ENCODE results near the gene SLC2A5. TPM values are rescaled to one million over a fixed set of nuclear protein-coding genes. Genes with fewer than 3 reads are reported as not detected.
"Not testable (repeated sequence)": the region's sequence is repeated elsewhere in the genome, so short reads cannot be mapped to it uniquely, and the experiment has no call there.

Gene SLC2A5
- total RNA-seq, 2 experiments from 2014 or later, result not detected

DNA sequence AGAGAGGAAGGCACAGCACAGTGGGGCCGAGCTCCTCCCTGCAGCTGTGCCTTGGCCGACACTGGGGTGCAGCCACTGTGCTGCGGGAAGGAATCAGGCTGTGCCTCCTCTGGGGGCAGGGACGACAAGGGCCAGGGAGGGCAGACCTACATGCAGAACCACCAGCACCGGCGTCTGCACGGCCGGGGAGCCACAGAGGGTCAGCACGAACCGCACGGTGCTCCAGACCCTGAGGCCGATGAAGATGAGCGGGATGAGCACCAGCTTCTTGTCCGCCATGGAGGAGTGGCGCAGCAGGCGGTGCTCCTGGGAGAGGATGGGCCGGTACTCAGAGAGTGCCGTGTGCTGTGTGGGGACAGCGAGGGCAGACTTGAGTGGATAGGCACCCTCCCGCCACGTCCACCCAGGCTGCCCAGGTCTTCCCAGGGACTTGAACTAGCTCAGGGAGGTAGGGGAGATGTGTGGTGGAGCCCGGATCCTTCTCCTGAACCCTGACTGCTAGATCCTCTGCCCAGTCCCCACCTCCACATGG lies 36.0 kb upstream of the SLC2A5 start:
- Mint-ChIP-seq H3K4me3 (no peak overlapping the region), H3K36me3 (ENCODE audit: low read depth) (no peaks in the 10 kb centered on the region), H3K9me3 (ENCODE audit: insufficient read depth) (no peaks in the 10 kb centered on the region), H3K27me3 (ENCODE audit: low read depth) (no peaks in the 10 kb centered on the region), H3K27ac (no peak overlapping the region), H3K4me1 (ENCODE audit: low read depth) (no peaks in the 10 kb centered on the region)
- ATAC-seq, result no peak
- POLR2A ChIA-PET, result no interaction called here
- CTCF ChIA-PET, result interaction anchor here (0.8 to 1.9 kb wide), 3 partner anchors 8 to 100 kb away, joined by 3 to 6 read pairs (median 4); no protein-coding TSS in a partner anchor
- DNase-seq, result no peak

DNA sequence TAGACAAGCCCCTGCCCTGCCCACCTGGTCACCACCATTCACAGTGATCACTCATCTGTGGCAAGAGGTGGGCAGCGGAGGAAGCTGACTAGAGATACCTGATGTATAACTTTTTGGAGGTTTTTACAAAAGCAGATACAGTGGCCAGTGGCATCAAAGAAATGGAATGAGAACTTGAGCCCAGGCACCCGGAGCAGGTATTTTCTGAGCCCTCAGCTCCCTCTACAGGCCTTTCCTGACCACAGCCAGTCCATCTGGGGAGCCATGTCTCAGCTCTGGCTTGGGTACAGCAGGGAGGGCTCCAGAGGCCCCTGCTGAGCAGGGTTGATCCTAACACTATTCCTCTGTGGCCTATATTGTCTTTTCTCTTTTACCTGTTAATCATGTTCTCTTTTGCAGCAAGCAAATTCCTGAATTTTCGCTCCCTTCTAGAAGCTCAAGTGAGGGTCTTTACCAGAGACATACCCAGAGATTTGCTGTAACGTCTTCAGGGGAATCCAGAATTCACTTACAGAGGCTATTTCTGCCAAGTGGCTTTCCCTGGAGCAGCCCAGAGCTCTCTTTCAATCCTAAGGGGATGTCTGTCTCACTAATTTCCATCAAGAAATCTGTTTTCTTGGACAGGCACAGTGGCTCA lies 32.2 kb upstream of the SLC2A5 start:
- ChIA-PET POLR2A (no interaction called here), CTCF (interaction anchor here (0.6 to 3.3 kb wide), 13 partner anchors 8 to 244 kb away, joined by 3 to 34 read pairs (median 3); no protein-coding TSS in a partner anchor)
- H3K27me3 Mint-ChIP-seq (ENCODE audit: low read depth), result peaks cover 2% of the 10 kb centered on the region
- no peak overlapping the region for H3K27ac Mint-ChIP-seq
- no peaks in the 10 kb centered on the region for H3K9me3 Mint-ChIP-seq (ENCODE audit: insufficient read depth)
- DNase-seq (peak; percentile 59), ATAC-seq (peak; percentile 79)
- no peak overlapping the region for H3K4me3 Mint-ChIP-seq
- H3K36me3 Mint-ChIP-seq (ENCODE audit: low read depth), result no peaks in the 10 kb centered on the region
- H3K4me1 Mint-ChIP-seq (ENCODE audit: low read depth), result no peaks in the 10 kb centered on the region

DNA sequence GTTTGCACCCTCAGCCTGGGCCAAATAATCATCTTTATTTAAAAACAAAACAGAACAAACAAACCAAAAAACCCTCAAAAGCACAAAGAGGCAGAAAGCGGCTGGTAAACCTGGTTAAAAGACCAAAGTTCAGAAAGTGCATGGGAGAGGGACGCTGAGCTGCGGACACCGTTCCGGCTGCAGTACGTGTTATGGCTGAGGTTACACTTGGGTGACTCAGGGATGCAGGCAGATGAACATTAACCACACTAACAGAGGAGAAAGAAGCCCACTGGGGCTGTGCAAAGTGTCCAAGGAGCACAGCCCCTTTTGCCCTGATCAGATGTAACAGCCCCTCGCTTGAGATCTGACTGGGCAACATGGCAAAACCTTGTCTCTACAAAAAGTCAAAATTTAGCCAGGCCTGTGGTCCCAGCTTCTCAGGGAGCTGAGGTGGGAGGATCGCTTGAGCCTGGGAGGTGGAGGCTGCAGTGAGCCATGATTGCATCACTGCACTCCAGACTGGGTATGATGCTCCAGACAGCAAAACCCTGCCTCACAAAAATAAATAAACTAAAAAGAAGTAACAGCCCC lies 31.1 kb upstream of the SLC2A5 start:
- Mint-ChIP-seq H3K27ac (no peak overlapping the region), H3K27me3 (ENCODE audit: low read depth) (peaks cover 7% of the 10 kb centered on the region), H3K4me3 (no peak overlapping the region), H3K36me3 (ENCODE audit: low read depth) (no peaks in the 10 kb centered on the region), H3K4me1 (ENCODE audit: low read depth) (no peaks in the 10 kb centered on the region), H3K9me3 (ENCODE audit: insufficient read depth) (no peaks in the 10 kb centered on the region)
- ChIA-PET CTCF (interaction anchor here (1.1 to 3.3 kb wide), 7 partner anchors 10 to 240 kb away, joined by 3 to 34 read pairs (median 4); no protein-coding TSS in a partner anchor), POLR2A (no interaction called here)
- no peak for DNase-seq
- no peak for ATAC-seq

DNA sequence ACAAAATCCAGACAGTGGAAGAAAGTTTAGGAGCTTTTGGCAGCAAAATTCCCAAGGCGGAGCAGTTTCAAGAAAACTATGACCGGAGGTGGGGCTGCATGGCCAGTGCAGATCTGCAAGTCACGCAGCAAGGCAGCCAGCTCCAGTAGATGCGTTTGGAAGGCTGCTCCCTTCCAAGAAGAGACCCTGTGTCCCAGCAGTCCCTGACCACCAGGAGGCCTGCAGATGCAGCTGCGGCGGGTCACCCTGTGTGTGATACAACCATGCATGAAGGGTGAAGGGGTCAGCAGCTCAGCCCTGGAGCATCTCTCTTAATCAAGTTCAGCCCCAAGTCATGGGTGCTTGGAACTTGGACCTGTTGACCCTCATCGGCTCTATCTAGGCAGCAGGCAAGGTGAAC lies 30.1 kb upstream of the SLC2A5 start:
- POLR2A ChIA-PET, result no interaction called here
- CTCF ChIA-PET, result interaction anchor here (1.0 to 1.3 kb wide), 2 partner anchors 137 to 219 kb away, joined by 3 read pairs; no protein-coding TSS in a partner anchor
- Mint-ChIP-seq H3K4me1 (ENCODE audit: low read depth) (no peaks in the 10 kb centered on the region), H3K27me3 (ENCODE audit: low read depth) (peaks cover 13% of the 10 kb centered on the region), H3K9me3 (ENCODE audit: insufficient read depth) (no peaks in the 10 kb centered on the region), H3K27ac (no peak overlapping the region), H3K4me3 (no peak overlapping the region), H3K36me3 (ENCODE audit: low read depth) (no peaks in the 10 kb centered on the region)
- ATAC-seq (no peak), DNase-seq (no peak)

DNA sequence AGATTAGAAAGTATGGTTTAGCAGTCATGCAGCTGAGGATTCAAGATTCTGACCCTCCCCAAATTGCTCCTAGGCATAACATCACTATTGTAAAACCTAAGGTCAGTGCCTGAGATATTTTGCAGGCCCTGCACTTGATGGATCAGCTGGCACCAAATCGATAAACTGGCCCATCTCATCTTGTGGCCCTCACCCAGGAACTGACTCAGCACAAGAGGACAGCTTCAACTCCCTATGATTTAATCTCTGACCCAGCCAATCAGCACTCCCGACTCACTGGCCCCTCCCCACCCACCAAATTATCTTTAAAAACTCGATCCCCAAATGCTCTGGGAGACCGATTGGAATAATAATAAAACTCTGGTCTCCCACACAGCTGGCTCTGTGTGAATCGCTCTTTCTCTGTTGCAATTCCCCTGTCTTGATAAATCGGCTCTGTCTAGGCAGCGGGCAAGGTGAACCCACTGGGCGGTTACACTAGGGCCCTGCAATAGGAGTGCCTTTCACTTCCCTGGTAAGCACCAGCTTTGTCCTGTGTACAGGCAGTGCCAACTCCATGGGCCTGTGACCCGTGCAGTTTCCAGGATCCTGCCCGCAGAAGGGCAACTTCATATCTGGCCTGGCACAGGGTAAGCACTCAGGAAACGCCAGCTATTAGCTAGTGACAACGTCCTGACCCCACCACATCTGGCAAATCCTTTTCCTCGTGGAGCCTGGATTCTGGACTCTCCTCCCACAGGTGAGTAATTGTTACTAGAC lies 28.7 kb upstream of the SLC2A5 start:
- Mint-ChIP-seq H3K4me1 (ENCODE audit: low read depth) (no peaks in the 10 kb centered on the region), H3K27me3 (ENCODE audit: low read depth) (peaks cover 14% of the 10 kb centered on the region), H3K9me3 (ENCODE audit: insufficient read depth) (no peaks in the 10 kb centered on the region), H3K4me3 (no peak overlapping the region), H3K36me3 (ENCODE audit: low read depth) (no peaks in the 10 kb centered on the region), H3K27ac (no peak overlapping the region)
- POLR2A ChIA-PET, result no interaction called here
- CTCF ChIA-PET, result interaction anchor here (0.8 kb wide), 1 partner anchor 110 kb away, joined by 4 read pairs; no protein-coding TSS in a partner anchor
- no peak for DNase-seq
- no peak for ATAC-seq

DNA sequence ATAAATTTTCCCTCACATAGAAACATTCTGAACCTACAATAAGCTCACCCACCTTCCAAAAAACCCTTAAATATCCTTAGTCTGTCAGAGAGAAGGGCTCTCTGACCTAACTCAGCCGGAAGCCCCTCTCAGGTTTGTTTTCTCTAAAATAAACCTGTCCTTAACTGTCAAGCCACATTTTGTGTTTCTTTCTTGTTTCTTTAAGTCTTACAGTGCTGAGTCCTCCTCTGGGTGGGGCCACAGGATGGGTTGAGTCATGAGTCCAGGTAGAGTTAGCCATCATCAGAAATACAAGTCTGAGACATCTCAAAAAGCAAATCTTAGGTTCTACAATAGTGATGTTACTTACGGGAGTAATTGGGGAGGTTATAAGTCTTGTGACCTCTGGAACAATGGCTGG lies 26.4 kb upstream of the SLC2A5 start:
- H3K36me3 Mint-ChIP-seq (ENCODE audit: low read depth), result no peaks in the 10 kb centered on the region
- H3K4me1 Mint-ChIP-seq (ENCODE audit: low read depth), result no peaks in the 10 kb centered on the region
- ChIA-PET CTCF (interaction anchor here (2.1 kb wide), 1 partner anchor 15 kb away, joined by 7 read pairs; no protein-coding TSS in a partner anchor), POLR2A (no interaction called here)
- H3K9me3 Mint-ChIP-seq (ENCODE audit: insufficient read depth), result no peaks in the 10 kb centered on the region
- no peak overlapping the region for H3K27ac Mint-ChIP-seq
- DNase-seq, result no peak
- H3K27me3 Mint-ChIP-seq (ENCODE audit: low read depth), result peaks cover 14% of the 10 kb centered on the region
- no peak for ATAC-seq
- no peak overlapping the region for H3K4me3 Mint-ChIP-seq

DNA sequence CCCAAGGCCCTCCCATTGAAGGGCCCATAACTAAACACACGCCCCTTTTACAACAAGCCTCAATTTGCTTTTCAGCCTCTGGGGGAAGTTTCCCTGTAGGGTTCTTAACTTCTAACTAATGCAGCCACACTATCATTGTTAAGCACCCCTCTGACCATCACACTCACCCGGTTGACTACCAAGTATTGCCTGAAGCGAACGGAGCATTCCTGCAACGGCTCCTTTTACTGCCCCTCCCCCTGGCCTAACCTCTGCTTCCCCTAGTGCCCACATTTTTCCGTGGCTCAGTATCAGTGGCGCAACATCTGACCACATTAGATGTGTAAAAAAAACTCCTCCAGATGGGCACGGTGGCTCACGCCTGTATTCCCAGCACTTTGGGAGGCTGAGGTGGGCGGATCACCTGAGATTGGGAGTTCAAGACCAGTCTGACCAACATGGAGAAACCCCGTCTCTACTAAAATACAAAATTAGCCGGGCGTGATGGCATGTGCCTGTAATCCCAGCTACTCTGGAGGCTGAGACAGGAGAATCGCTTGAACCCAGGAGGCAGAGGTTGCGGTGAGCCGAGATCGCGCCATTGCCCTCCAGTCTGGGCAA lies 24.7 kb upstream of the SLC2A5 start:
- CTCF ChIA-PET, result interaction anchor here (1.0 to 1.5 kb wide), 2 partner anchors 8 to 89 kb away, joined by 3 to 4 read pairs; no protein-coding TSS in a partner anchor
- DNase-seq; H3K27ac Mint-ChIP-seq; H3K4me1 Mint-ChIP-seq (ENCODE audit: low read depth); H3K9me3 Mint-ChIP-seq (ENCODE audit: insufficient read depth); H3K36me3 Mint-ChIP-seq (ENCODE audit: low read depth); POLR2A ChIA-PET; H3K4me3 Mint-ChIP-seq; ATAC-seq: not testable (repeated sequence)
- peaks cover 16% of the 10 kb centered on the region for H3K27me3 Mint-ChIP-seq (ENCODE audit: low read depth)

DNA sequence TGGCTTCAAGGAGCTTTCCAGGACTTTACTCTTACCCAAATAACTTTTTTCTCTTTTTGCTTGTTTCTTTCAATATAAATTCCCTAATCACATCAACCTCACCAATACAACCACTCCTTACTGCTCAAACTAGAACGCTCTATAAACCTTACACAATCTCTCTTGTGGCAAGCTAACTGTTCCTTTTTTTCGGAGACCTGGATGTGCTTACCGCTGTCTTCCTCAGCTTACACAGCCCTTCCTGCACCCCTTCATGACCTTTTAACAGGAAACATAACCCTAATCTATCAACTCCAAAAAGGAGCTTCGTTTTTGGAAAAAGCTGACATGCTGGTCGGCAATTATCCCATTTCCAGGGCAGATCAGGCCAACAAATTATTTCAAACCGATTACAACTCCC lies 24.1 kb upstream of the SLC2A5 start:
- no peak overlapping the region for H3K27ac Mint-ChIP-seq
- H3K4me3 Mint-ChIP-seq, result no peak overlapping the region
- peaks cover 18% of the 10 kb centered on the region for H3K27me3 Mint-ChIP-seq (ENCODE audit: low read depth)
- ATAC-seq, result no peak
- no peaks in the 10 kb centered on the region for H3K4me1 Mint-ChIP-seq (ENCODE audit: low read depth)
- ChIA-PET CTCF (interaction anchor here (1.0 kb wide), 1 partner anchor 8 kb away, joined by 3 read pairs; no protein-coding TSS in a partner anchor), POLR2A (no interaction called here)
- H3K9me3 Mint-ChIP-seq (ENCODE audit: insufficient read depth), result no peaks in the 10 kb centered on the region
- DNase-seq, result no peak
- H3K36me3 Mint-ChIP-seq (ENCODE audit: low read depth), result no peaks in the 10 kb centered on the region

DNA sequence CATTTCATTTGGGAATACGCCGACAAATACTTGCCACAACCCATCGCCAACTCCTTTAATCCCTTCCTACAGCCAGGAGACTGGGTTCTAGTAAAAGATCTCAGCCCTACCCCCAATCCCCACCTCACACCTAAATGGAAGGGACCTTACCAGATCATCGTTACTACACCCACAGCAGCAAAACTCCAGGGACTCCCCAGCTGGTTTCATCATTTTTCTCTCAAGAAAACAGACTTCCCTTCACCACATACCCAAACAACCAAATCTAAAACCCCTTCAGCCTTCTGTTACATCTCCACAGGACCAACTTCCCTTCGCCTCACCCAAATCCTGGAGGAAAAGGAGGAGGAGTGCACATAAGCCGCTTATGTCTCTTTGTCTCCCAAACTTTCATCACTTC lies 23.7 kb upstream of the SLC2A5 start:
- DNase-seq, result no peak
- no peaks in the 10 kb centered on the region for H3K9me3 Mint-ChIP-seq (ENCODE audit: insufficient read depth)
- POLR2A ChIA-PET, result no interaction called here
- no peaks in the 10 kb centered on the region for H3K4me1 Mint-ChIP-seq (ENCODE audit: low read depth)
- no peak for ATAC-seq
- no peak overlapping the region for H3K27ac Mint-ChIP-seq
- H3K27me3 Mint-ChIP-seq (ENCODE audit: low read depth), result peaks cover 20% of the 10 kb centered on the region
- CTCF ChIA-PET, result interaction anchor here (0.7 to 1.0 kb wide), 2 partner anchors 9 to 18 kb away, joined by 3 read pairs; no protein-coding TSS in a partner anchor
- no peaks in the 10 kb centered on the region for H3K36me3 Mint-ChIP-seq (ENCODE audit: low read depth)
- H3K4me3 Mint-ChIP-seq, result no peak overlapping the region

DNA sequence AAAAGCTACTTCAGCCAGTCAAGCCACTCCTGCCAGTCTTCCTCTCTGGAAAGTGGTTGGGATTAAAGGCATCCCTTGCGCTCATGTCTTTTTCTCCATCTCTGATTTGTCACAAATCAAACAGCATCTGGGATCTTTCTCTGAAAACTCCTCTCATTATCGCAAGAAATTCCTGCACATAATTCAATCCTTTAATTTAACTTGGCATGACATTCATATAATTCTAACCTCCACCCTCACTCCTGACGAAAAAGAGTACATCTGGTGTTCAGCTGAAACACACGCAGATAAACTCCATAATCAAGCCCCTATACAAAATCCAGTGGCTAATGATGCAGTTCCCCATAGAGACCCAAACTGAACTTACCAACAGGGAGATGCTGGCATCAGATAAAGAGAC lies 19.4 kb upstream of the SLC2A5 start:
- Mint-ChIP-seq H3K4me3 (no peak overlapping the region), H3K27ac (no peak overlapping the region), H3K27me3 (ENCODE audit: low read depth) (peaks cover 32% of the 10 kb centered on the region), H3K36me3 (ENCODE audit: low read depth) (no peaks in the 10 kb centered on the region), H3K4me1 (ENCODE audit: low read depth) (peaks cover 5% of the 10 kb centered on the region), H3K9me3 (ENCODE audit: insufficient read depth) (no peaks in the 10 kb centered on the region)
- CTCF ChIA-PET, result interaction anchor here (0.7 to 2.0 kb wide), 2 partner anchors 14 to 84 kb away, joined by 3 to 4 read pairs; no protein-coding TSS in a partner anchor
- POLR2A ChIA-PET, result no interaction called here
- ATAC-seq (no peak), DNase-seq (no peak)

DNA sequence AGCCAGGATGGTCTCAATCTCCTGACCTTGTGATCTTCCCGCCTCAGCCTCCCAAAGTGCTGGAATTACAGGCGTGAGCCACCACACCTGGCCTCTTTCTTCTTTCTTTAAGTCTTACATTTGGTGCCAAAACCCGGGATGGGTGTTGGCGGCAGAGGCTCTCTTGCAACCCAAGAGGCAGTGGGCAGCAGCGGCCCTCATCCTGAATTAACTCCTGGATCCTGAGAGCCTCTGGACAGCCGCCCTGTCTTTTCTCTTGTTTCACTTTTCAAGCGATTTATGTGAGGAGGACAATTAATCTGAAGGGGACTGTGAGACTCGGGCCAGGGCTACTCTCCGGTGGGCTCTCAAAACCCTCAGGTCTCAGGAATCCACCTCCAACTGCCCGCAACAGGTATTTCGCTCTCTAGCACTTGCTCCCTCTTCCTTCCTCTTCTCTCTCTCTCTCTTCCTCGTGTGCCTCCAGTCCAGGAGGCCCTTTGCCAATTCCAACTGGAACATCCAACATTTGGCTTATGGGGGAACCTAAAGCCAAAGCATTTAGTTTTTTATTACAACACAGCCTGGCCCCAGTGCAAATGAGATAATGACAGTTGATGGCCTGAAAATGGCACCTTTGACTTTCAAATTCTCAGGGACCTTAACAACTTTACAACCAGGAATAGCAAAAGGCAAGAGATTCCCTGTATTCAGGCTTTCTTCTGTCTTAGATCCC lies 18.1 kb upstream of the SLC2A5 start:
- DNase-seq, result no peak
- no peak overlapping the region for H3K27ac Mint-ChIP-seq
- no peaks in the 10 kb centered on the region for H3K36me3 Mint-ChIP-seq (ENCODE audit: low read depth)
- POLR2A ChIA-PET, result no interaction called here
- CTCF ChIA-PET, result no interaction called here
- H3K27me3 Mint-ChIP-seq (ENCODE audit: low read depth), result peaks cover 32% of the 10 kb centered on the region
- no peak overlapping the region for H3K4me3 Mint-ChIP-seq
- peaks cover 16% of the 10 kb centered on the region for H3K4me1 Mint-ChIP-seq (ENCODE audit: low read depth)
- no peaks in the 10 kb centered on the region for H3K9me3 Mint-ChIP-seq (ENCODE audit: insufficient read depth)
- ATAC-seq, result no peak
